ENCODE measurements around the gene ZCCHC14.
A peak's percentile ranks its signal among the peaks of the same experiment; 100 is the strongest.
"Not testable (repeated sequence)": the region's sequence is repeated elsewhere in the genome, so short reads cannot be mapped to it uniquely, and the experiment has no call there.

The ZCCHC14 gene

GRCh38 chr16:87409153-87409552 lies 83.7 kb downstream of the ZCCHC14 start:
- DNase-seq (ENCODE audit: low read depth): no peak

- DNase-seq (ENCODE audit: low read depth): no peak
Measured at GRCh38 chr16:87407511-87408112, 85.2 kb downstream of the ZCCHC14 start.

GRCh38 chr16:87406495-87407088 lies 86.2 kb downstream of the ZCCHC14 start:
- DNase-seq (ENCODE audit: low read depth): no peak

GRCh38 chr16:87404764-87405625 lies 87.8 kb downstream of the ZCCHC14 start:
- no peak for DNase-seq (ENCODE audit: low read depth)

GRCh38 chr16:87395181-87395842 lies 97.5 kb downstream of the ZCCHC14 start:
- no peak for DNase-seq (ENCODE audit: low read depth)

GRCh38 chr16:87393680-87394055 lies 99.2 kb downstream of the ZCCHC14 start:
- no peak for DNase-seq (ENCODE audit: low read depth)

GRCh38 chr16:87392821-87393679 lies 99.8 kb downstream of the ZCCHC14 start:
- no peak for DNase-seq (ENCODE audit: low read depth)

GRCh38 chr16:87391950-87392820 lies 100.6 kb downstream of the ZCCHC14 start, which contains the start of gene MAP1LC3B:
Gene MAP1LC3B (plus strand): TSS chr16:87392336. CDS start chr16:87392428, 92 bp downstream.
- DNase-seq (ENCODE audit: low read depth): peak; percentile 96

- no peak for DNase-seq (ENCODE audit: low read depth)
Measured at GRCh38 chr16:87391324-87391949, 101.4 kb downstream of the ZCCHC14 start.

- no peak for DNase-seq (ENCODE audit: low read depth)
Measured at GRCh38 chr16:87390641-87391323, 102.0 kb downstream of the ZCCHC14 start.

GRCh38 chr16:87389914-87390313 lies 102.9 kb downstream of the ZCCHC14 start:
- DNase-seq (ENCODE audit: low read depth): not testable (repeated sequence)

- no peak for DNase-seq (ENCODE audit: low read depth)
Measured at GRCh38 chr16:87389245-87389644, 103.6 kb downstream of the ZCCHC14 start.

GRCh38 chr16:87388818-87389134 lies 104.0 kb downstream of the ZCCHC14 start:
- no peak for DNase-seq (ENCODE audit: low read depth)

GRCh38 chr16:87387942-87388817 lies 104.6 kb downstream of the ZCCHC14 start:
- DNase-seq (ENCODE audit: low read depth): peak; percentile 76

GRCh38 chr16:87384875-87385167 lies 108.0 kb downstream of the ZCCHC14 start:
- not testable (repeated sequence) for DNase-seq (ENCODE audit: low read depth)

- no peak for DNase-seq (ENCODE audit: low read depth)
Measured at GRCh38 chr16:87384162-87384874, 108.5 kb downstream of the ZCCHC14 start.

- DNase-seq (ENCODE audit: low read depth): peak; percentile 76
Measured at GRCh38 chr16:87383505-87384161, 109.2 kb downstream of the ZCCHC14 start, which contains the start of gene FBXO31. Gene FBXO31 (minus strand): TSS chr16:87383776. CDS start chr16:87383744, 32 bp downstream.

All from stimulated activated CD8-positive, alpha-beta memory T cell treated with anti-CD3 and anti-CD28 coated beads, Interleukin-12 subunit alpha, Interleukin-12 subunit beta, amount 100 ng/mL, for 1 hour (primary cell).